H1 (cell line): Measurements from ENCODE around the gene ATXN2. TPM values are rescaled to one million over a fixed set of nuclear protein-coding genes. Genes with fewer than 3 reads are reported as not detected.

Experiments
- CTCF ChIA-PET: fragments of 300-600 bp; sonication (Branson Sonifier 250); formaldehyde crosslinking; loops from one replicate; lab custom pipeline; 2021; ENCODE audit not compliant: partially characterized antibody; lab: Charles Lee
- POLR2A ChIA-PET: fragments of 300-600 bp; sonication (Branson Sonifier 250); formaldehyde crosslinking; loops from one replicate; lab custom pipeline; 2021; ENCODE audit warnings: inconsistent platforms; ENCODE audit not compliant: partially characterized antibody; lab: Charles Lee
- DNase-seq, 2 experiments: peaks; one replicate each; pipeline versions ENCODE4 v3.0.0 to v3.0.0-alpha.2; 2010 to 2022; ENCODE audit warnings: low spot score in 2 of 2, low read depth in 1 of 2, mixed read lengths in 1 of 2
- FAIRE-seq: peaks from 2 replicates; lab custom pipeline; 2011; peaks lifted over from hg19 to GRCh38; lab: Jason Lieb, UNC
- H2AFZ ChIP-seq: 2 replicates; pipeline ENCODE4 v1.8.1; 2012; ENCODE audit warnings: low read length, inconsistent platforms
- H2AK5ac ChIP-seq: 2 replicates; pipeline ENCODE4 v1.6.1; 2013; ENCODE audit warnings: low read depth, low read length
- H2BK120ac ChIP-seq: replicated peaks from 2 replicates; pipeline ENCODE3; 2013; ENCODE audit warnings: low read depth, low read length, inconsistent platforms
- H2BK12ac ChIP-seq: 2 replicates; pipeline ENCODE4 v1.6.1; 2013; ENCODE audit warnings: low read depth, low read length
- H2BK15ac ChIP-seq: 2 replicates; pipeline ENCODE4 v1.6.1; 2013; ENCODE audit warnings: low read length
- H2BK20ac ChIP-seq: 2 replicates; pipeline ENCODE4 v1.6.1; 2013; ENCODE audit warnings: low read length
- H2BK5ac ChIP-seq: 2 replicates; pipeline ENCODE4 v1.6.1; 2013; ENCODE audit warnings: low read depth, low read length
- H3K14ac ChIP-seq: 2 replicates; pipeline ENCODE4 v1.6.1; 2013; ENCODE audit warnings: inconsistent platforms; ENCODE audit not compliant: insufficient read length
- H3K18ac ChIP-seq: 2 replicates; pipeline ENCODE4 v1.6.1; 2013; ENCODE audit warnings: low read length; ENCODE audit errors: extremely low read depth
- H3K23ac ChIP-seq: 2 replicates; pipeline ENCODE4 v1.6.1; 2013; ENCODE audit warnings: inconsistent platforms; ENCODE audit not compliant: insufficient read length
- H3K23me2 ChIP-seq: 2 replicates; pipeline ENCODE4 v1.6.1; 2013; ENCODE audit warnings: low read depth, low read length
- H3K27ac ChIP-seq: 2 replicates; pipeline ENCODE4 v1.6.1; 2011; ENCODE audit warnings: low read depth, low read length, inconsistent platforms
- H3K27me3 ChIP-seq, 4 experiments: replicated peaks in 1 of 4; 1 replicate in 1 of 4; 2 replicates in 3 of 4; pipeline versions ENCODE4 v1.6.1 to v1.8.1; 2011 to 2013; ENCODE audit warnings: low read length in 3 of 4, mild to moderate bottlenecking in 3 of 4, inconsistent platforms in 2 of 4, mixed read lengths in 2 of 4, moderate library complexity in 1 of 4; ENCODE audit not compliant: control insufficient read depth in 3 of 4, insufficient read depth in 3 of 4; ENCODE audit errors: extremely low read depth in 1 of 4
- H3K36me3 ChIP-seq, 4 experiments: 2 replicates each; pipeline versions ENCODE4 v1.6.1 to v1.8.1; 2011 to 2013; ENCODE audit warnings: mild to moderate bottlenecking in 4 of 4, low read length in 3 of 4, moderate library complexity in 2 of 4, control low read depth in 1 of 4, inconsistent platforms in 1 of 4; ENCODE audit not compliant: insufficient read depth in 4 of 4, control insufficient read depth in 2 of 4
- H3K4ac ChIP-seq: replicated peaks from 2 replicates; pipeline ENCODE3; 2013; ENCODE audit warnings: low read length, low read depth, mixed read lengths, inconsistent platforms; ENCODE audit not compliant: insufficient read length
- H3K4me1 ChIP-seq, 4 experiments: replicated peaks in 1 of 4; 1 replicate in 1 of 4; 2 replicates in 3 of 4; pipeline versions ENCODE4 v1.6.1 to v1.8.1; 2011 to 2013; ENCODE audit warnings: low read length in 3 of 4, inconsistent platforms in 2 of 4, mixed read lengths in 1 of 4; ENCODE audit not compliant: insufficient read depth in 4 of 4, control insufficient read depth in 3 of 4
- H3K4me2 ChIP-seq, 2 experiments: 2 replicates each; pipeline versions ENCODE4 v1.6.1 to v1.8.1; 2011 to 2013; ENCODE audit warnings: low read depth in 2 of 2, low read length in 2 of 2, control low read depth in 1 of 2, inconsistent platforms in 1 of 2, mild to moderate bottlenecking in 1 of 2; ENCODE audit not compliant: insufficient read depth in 1 of 2
- H3K4me3 ChIP-seq, 4 experiments: fragments of 200-600, 300-600 bp in 1 of 4; sonication (generic), shearing (Covaris generic), sonication (Bioruptor Twin) in 1 of 4; 2 replicates each; pipeline versions ENCODE4 v1.5.1 to v1.8.1; 2011 to 2016; ENCODE audit warnings: low read length in 4 of 4, low read depth in 3 of 4, control low read depth in 2 of 4, inconsistent platforms in 2 of 4, mild to moderate bottlenecking in 2 of 4, mixed read lengths in 1 of 4, moderate library complexity in 1 of 4; ENCODE audit not compliant: insufficient read depth in 2 of 4; ENCODE audit errors: extremely low read depth in 1 of 4
- H3K56ac ChIP-seq: replicated peaks from 2 replicates; pipeline ENCODE3; 2013; ENCODE audit warnings: low read depth, mild to moderate bottlenecking, mixed read lengths, low read length, inconsistent platforms; ENCODE audit not compliant: insufficient read length
- H3K79me1 ChIP-seq: 2 replicates; pipeline ENCODE4 v1.6.1; 2013; ENCODE audit warnings: low read depth, low read length, control low read depth
- H3K79me2 ChIP-seq, 2 experiments: 2 replicates each; pipeline versions ENCODE4 v1.6.1 to v1.8.1; 2012 to 2013; ENCODE audit warnings: low read length in 2 of 2, mild to moderate bottlenecking in 2 of 2, inconsistent platforms in 1 of 2; ENCODE audit not compliant: insufficient read depth in 2 of 2, control insufficient read depth in 1 of 2
- H3K9ac ChIP-seq, 4 experiments: replicated peaks in 1 of 4; 1 replicate in 1 of 4; 2 replicates in 3 of 4; pipeline versions ENCODE4 v1.6.1 to v1.8.1; 2011 to 2013; ENCODE audit warnings: low read depth in 3 of 4, low read length in 3 of 4, control low read depth in 2 of 4, mild to moderate bottlenecking in 2 of 4, moderate library complexity in 2 of 4, inconsistent platforms in 1 of 4; ENCODE audit errors: extremely low read depth in 1 of 4
- H3K9me3 ChIP-seq, 2 experiments: 2 replicates each; pipeline versions ENCODE4 v1.6.1 to v1.8.1; 2012 to 2013; ENCODE audit warnings: mild to moderate bottlenecking in 2 of 2, moderate library complexity in 2 of 2, control low read depth in 1 of 2, inconsistent platforms in 1 of 2, low read depth in 1 of 2, low read length in 1 of 2, mixed read lengths in 1 of 2; ENCODE audit not compliant: insufficient read depth in 2 of 2
- H4K20me1 ChIP-seq, 2 experiments: replicated peaks in 1 of 2; 2 replicates each; pipeline versions ENCODE3 to v1.8.1; 2011 to 2013; ENCODE audit warnings: inconsistent platforms in 2 of 2, low read length in 2 of 2, mild to moderate bottlenecking in 1 of 2; ENCODE audit not compliant: insufficient read depth in 2 of 2, control insufficient read depth in 1 of 2
- H4K5ac ChIP-seq: 2 replicates; pipeline ENCODE4 v1.6.1; 2013; ENCODE audit warnings: low read length, low read depth, mixed read lengths, inconsistent platforms; ENCODE audit not compliant: insufficient read length
- H4K8ac ChIP-seq: 2 replicates; pipeline ENCODE4 v1.8.0; 2013; ENCODE audit warnings: mild to moderate bottlenecking, moderate library complexity, low read length, inconsistent platforms; ENCODE audit not compliant: insufficient read depth; ENCODE audit errors: extremely low read depth
- H4K91ac ChIP-seq: replicated peaks from 2 replicates; pipeline ENCODE3; 2013; ENCODE audit warnings: low read length, mixed read lengths, inconsistent platforms; ENCODE audit not compliant: insufficient read length
- KDM4A ChIP-seq: IDR thresholded peaks from one replicate; pipeline ENCODE4 v1.7.1; 2012; ENCODE audit warnings: low read depth, mild to moderate bottlenecking, moderate library complexity, low read length, inconsistent platforms; ENCODE audit not compliant: severe bottlenecking
- NANOG ChIP-seq: IDR thresholded peaks from 2 replicates; pipeline ENCODE4 v1.6.1; 2011; ENCODE audit warnings: low read length, low read depth, mild to moderate bottlenecking, inconsistent platforms; ENCODE audit not compliant: insufficient read depth, poor library complexity, severe bottlenecking
- TAF7 ChIP-seq: optimal IDR thresholded peaks from 2 replicates; pipeline ENCODE3; 2011; ENCODE audit warnings: low read depth, mild to moderate bottlenecking, inconsistent platforms, low read length, moderate library complexity, borderline replicate concordance
- TEAD4 ChIP-seq: IDR thresholded peaks from 2 replicates; pipeline ENCODE4 v1.6.1; 2012; ENCODE audit warnings: low read depth, low read length, inconsistent platforms, mixed read lengths
- WGBS, 2 experiments: shearing (Covaris generic) in 1 of 2; methylation state at CpG; one replicate each; pipeline versions ENCODE4 v1.1.6 to v1.1.7; 2013 to 2015; ENCODE audit warnings: low lambda C conversion rate in 2 of 2, mixed read lengths in 2 of 2, inconsistent platforms in 1 of 2, low coverage in 1 of 2, missing lambda C conversion rate in 1 of 2; ENCODE audit not compliant: insufficient replicate concordance in 2 of 2, insufficient coverage in 1 of 2, insufficient read length in 1 of 2; ENCODE audit errors: extremely low coverage in 1 of 2, missing lambda C conversion rate in 1 of 2; 5-methylcytosine and 5-hydroxymethylcytosine counted together
- polyA plus RNA-seq, 7 experiments: library from polyadenylated mRNA; depleted of rRNA in 3 of 7; stranded (reverse) in 5 of 7; unstranded in 2 of 7; fragments of >200 nt in 5 of 7; fragments of 200-250 nt in 2 of 7; gene quantifications; 1 replicate in 5 of 7; 2 replicates in 1 of 7; 4 replicates in 1 of 7; pipeline versions ENCODE4 v1.2.1 to v1.2.3, GENCODE V29; 2011 to 2013; ENCODE audit warnings: missing spikeins in 2 of 7, mixed read lengths in 2 of 7
- total RNA-seq: library from RNA; stranded (reverse); fragmentation: NEBNext Ultra II Directional; extraction: Animal tissue kit (Norgen Biotek cat#: 25700); gene quantifications from 2 replicates; pipeline ENCODE4 v1.2.1, GENCODE V29; 2021
- TF ChIP-seq, protein P1 (sequence below): IDR thresholded peaks from 2 replicates; pipeline ENCODE4 v1.6.1; 2011; ENCODE audit warnings: low read depth, mild to moderate bottlenecking, low read length; ENCODE audit not compliant: insufficient read depth
- TF ChIP-seq, protein P2 (sequence below): IDR thresholded peaks from 2 replicates; pipeline ENCODE4 v1.6.1; 2011; ENCODE audit warnings: low read length, improper control_type of control experiment

The ATXN2 gene
- total and polyA plus RNA-seq, 2 of the 8 experiments (the other 6 are each of a cell fraction or from before 2014, with no cell fraction given), result 46.6 to 80.7 TPM

GRCh38 chr12:111454716-111455447 is 144.2 kb downstream of the ATXN2 start:
- H3K56ac ChIP-seq, result no peak overlapping the region
- peaks cover 0 to 9% of the 10 kb centered on the region in 2 experiments for H4K20me1 ChIP-seq
- no peaks in the 10 kb centered on the region for H3K79me2 ChIP-seq
- ChIA-PET CTCF (interaction anchor here (1.1 to 31.7 kb wide), 4 partner anchors 8 to 239 kb away, joined by 3 to 838 read pairs (median 6); partner anchors contain the start of gene SH2B3), POLR2A (interaction anchor here (1.0 to 3.3 kb wide), 3 partner anchors 37 to 50 kb away, joined by 3 to 10 read pairs (median 4); no protein-coding TSS in a partner anchor)
- H2BK5ac ChIP-seq, result no peak overlapping the region
- H3K27ac ChIP-seq, result no peak overlapping the region
- no peaks in the 10 kb centered on the region; the same call in 1 of the 2 replicates for H3K79me1 ChIP-seq
- peaks cover 16 to 50% (median 46%) of the 10 kb centered on the region in 4 experiments for H3K36me3 ChIP-seq
- H2BK12ac ChIP-seq, result no peak overlapping the region
- FAIRE-seq (no peak), DNase-seq (peak in 1 of 2 experiments; percentile 38)
- no peak overlapping the region for H3K23ac ChIP-seq
- H3K23me2 ChIP-seq, result no peaks in the 10 kb centered on the region
- H3K4me2 ChIP-seq, result no peak overlapping the region
- 96% methylated on average over 11 of the region's 11 CpGs; no CpG with 5 or more reads in 1 of the 2 experiments for WGBS, 2 experiments
- H2AFZ ChIP-seq, result no peak overlapping the region
- no peak overlapping the region for H2BK20ac ChIP-seq
- H2BK120ac ChIP-seq, result no peak overlapping the region
- no peak overlapping the region for H4K91ac ChIP-seq
- H3K14ac ChIP-seq, result no peak overlapping the region
- H3K4me3 ChIP-seq, result no peak overlapping the region
- no peaks in the 10 kb centered on the region for H3K9me3 ChIP-seq
- H2AK5ac ChIP-seq, result no peak overlapping the region
- H3K9ac ChIP-seq, result no peak overlapping the region
- H2BK15ac ChIP-seq, result no peak overlapping the region
- no peak overlapping the region for H3K4ac ChIP-seq
- H3K18ac ChIP-seq, result no peak overlapping the region
- no peak overlapping the region for H4K5ac ChIP-seq
- no peaks in the 10 kb centered on the region for H3K27me3 ChIP-seq
- no peaks in the 10 kb centered on the region for H3K4me1 ChIP-seq
- TF ChIP-seq, protein P1, sequence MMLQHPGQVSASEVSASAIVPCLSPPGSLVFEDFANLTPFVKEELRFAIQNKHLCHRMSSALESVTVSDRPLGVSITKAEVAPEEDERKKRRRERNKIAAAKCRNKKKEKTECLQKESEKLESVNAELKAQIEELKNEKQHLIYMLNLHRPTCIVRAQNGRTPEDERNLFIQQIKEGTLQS, result no peak
- TF ChIP-seq TAF7 (no peak), KDM4A (no peak), TEAD4 (no peak), NANOG (no peak)
- TF ChIP-seq, protein P2, sequence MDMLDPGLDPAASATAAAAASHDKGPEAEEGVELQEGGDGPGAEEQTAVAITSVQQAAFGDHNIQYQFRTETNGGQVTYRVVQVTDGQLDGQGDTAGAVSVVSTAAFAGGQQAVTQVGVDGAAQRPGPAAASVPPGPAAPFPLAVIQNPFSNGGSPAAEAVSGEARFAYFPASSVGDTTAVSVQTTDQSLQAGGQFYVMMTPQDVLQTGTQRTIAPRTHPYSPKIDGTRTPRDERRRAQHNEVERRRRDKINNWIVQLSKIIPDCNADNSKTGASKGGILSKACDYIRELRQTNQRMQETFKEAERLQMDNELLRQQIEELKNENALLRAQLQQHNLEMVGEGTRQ, result no peak
- H4K8ac ChIP-seq, result no peak overlapping the region
